NCI-H1436 (cell line): ENCODE data around the gene ARPC1A.
"Not testable (repeated sequence)": the region's sequence is repeated elsewhere in the genome, so short reads cannot be mapped to it uniquely, and the experiment has no call there.

Experiments
- DNase-seq: peaks from one replicate; lab custom pipeline; 2025; lab: John Stamatoyannopoulos, UW

ARPC1A gene

DNA sequence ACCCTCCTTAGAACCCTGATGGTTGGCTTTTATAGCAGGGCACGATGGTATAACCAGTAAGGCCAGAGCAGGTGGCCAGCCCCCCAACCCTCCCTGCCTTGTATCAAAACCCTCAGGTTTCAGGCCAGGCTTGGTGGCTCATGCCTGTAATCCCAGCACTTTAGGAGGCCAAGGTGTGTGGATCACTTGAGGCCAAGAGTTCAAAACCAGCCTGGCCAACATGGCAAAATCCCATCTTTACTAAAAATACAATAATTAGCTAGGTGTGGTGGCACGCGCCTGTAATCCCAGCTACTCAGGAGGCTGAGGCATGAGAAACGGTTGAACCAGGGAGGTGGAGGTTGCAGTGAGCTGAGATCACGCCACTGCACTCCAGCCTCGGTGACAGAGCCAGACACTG, 3.0 kb upstream of the ARPC1A start:
- not testable (repeated sequence) for DNase-seq

DNA sequence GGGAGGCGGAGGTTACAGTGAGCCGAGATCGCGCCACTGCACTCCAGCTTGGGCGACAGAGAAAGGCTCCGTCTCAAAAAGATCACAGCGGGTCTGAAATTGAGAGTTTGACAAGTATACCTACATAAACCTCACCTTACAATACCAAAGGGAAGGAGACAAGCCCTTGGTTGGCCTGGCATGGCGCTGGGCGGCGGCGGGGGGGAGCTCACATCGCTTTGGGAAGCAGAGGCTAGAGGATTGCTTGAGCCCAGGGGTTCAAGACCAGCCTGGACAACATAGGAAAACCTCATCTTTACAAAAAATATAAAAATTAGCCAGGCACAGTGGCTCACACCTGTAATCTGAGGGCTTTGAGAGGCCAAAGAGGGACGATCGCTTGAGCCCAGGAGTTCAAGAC, 1.1 kb upstream of the ARPC1A start:
- no peak for DNase-seq

DNA sequence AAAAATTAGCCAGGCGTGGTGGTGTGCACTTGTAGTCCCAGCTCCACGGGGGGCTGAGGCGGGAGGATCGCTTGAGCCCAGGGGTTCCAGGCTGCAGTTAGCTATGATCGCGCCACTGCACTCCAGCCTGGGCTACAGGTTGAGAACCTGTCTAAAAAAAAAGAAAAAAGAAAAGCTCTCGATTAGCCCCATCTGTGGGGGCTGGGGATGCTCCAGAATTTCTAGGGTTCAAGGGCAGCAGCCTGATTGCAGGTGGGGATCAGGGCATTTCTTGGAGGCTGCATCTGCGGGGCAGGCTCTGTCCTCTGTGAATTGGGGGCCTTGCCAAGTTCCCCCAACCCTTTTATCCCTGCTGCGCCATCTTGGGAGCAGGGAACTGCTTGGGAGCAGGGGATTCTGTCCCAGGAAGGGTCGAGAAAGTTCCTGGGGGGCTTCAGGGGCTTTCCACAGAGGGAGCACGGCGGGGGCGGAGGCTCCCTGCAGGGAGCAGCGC, 651 bp upstream of the ARPC1A start:
- no peak for DNase-seq

DNA sequence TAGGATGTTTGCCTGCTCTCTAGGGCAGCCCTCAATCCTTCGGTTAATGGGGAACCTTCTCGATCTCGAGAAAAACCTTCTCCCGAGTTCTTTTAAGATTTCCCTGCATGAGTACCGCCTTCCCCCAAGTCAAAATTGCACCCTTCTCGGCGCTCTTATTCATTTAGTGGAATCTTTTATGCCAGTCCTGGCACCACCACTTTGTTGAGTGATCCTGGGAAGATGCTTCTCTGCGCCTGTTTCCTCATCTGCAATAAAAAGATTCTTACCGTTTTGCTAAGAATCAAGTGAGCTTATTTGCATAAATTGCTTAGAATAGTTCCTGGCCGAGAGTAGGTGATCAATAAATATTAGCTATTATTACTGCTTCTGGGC, 697 bp downstream of the ARPC1A start:
- DNase-seq: no peak

DNA sequence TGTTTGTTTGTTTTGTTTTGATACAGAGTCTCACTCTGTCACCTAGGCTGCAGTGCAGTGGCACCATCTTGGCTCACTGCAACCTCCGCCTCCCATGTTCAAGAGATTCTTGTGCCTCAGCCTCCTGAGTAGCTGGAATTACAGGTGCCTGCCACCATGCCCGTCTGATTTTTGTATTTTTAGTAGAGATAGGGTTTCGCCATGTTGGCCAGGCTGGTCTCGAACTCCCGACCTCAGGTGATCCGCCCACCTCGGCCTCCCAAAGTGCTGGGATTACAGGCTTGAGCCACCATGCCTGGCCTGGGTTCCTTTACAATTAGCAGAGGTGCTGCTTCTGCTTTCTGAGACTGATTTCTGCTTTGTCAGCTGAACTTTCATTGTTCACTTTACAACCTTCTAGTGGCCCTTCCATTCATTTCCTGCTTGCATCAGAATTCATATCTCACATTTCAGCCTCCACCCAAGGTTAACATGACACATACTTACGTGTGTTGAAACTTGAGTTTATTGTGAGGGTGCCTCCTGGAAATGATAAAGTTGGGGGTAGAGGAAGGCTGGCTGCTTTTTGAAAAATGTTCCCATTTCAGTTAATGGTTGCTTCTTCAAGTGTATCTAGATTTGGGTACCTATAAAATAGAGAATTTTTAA, 4.7 kb downstream of the ARPC1A start:
- DNase-seq: not testable (repeated sequence)

DNA sequence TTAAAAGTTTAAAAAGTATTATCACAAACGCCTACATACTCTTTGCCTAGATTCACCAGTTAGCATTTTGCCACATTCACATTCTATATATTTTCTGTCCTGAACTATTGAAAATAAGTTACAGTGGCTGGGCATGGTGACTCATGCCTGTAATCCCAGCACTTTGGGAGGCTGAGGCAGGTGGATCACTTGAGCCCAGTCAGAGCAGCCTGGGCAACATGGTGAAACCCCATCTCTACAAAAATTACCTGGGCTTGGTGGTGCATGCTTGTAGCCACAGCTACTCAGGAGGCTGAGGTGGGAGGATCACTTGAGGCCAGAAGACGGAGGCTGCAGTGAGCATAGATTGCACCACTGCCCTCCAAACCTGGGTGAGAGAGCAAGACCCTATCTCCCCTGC, 5.3 kb downstream of the ARPC1A start:
- DNase-seq: no peak

DNA sequence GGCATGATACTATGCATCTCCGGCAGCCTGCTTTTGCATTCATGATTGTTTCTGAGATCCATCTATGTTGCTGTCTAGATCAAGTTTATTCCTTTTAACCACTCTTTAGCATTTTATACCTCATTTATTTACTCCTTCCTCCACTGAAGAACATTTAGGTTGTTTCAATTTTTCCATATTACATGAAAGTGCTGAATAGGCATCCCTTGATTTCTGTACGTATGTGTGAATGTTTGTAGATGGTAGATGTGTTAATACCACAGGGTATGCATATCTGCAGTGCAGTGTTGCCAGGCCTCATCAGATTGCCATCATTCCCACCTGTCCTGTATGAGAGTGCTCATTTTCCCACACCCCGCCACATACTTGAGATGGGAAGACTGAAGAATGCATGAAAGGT, 13.9 kb downstream of the ARPC1A start:
- DNase-seq: no peak

DNA sequence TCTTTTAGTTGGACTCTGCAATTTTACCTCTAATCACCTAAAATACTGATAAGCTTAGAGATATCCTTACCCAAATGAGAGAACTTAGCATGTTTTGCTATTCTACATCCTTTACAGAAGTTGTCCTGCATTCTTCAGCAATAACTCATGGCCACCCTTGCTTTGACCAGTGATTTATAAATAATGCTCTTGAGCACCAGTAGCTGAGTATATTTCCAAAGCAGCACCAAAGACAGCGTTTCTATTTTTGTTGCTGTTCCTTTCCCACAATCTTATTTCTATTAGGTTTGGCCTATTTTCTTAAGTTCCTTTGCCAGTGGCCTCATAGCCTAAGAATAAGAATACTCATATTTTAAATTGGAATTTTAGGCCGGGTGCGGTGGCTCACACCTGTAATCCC, 15.0 kb downstream of the ARPC1A start:
- no peak for DNase-seq

DNA sequence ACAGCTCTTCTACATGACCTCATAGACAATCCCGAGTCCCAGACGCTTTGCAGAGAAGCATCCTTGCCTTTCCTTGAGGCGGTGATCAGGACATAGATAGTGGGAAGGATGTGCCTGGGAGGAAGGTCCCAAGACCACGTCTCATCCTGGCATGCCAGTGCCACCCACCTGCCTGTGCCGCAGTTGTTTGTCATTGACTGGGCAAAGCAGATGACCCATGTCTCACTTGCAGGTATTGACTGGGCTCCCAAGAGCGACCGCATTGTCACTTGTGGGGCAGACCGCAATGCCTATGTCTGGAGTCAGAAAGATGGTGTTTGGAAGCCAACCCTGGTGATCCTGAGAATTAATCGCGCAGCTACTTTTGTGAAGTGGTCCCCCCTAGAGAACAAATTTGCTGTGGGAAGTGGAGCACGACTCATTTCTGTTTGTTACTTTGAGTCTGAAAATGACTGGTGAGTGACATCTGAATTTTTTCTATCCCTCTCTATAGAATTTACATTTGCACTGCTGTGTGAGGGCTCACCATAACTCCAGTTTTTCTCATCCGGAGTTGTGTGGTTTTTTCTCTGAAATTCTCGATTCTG, 18.5 kb downstream of the ARPC1A start:
- DNase-seq: no peak

DNA sequence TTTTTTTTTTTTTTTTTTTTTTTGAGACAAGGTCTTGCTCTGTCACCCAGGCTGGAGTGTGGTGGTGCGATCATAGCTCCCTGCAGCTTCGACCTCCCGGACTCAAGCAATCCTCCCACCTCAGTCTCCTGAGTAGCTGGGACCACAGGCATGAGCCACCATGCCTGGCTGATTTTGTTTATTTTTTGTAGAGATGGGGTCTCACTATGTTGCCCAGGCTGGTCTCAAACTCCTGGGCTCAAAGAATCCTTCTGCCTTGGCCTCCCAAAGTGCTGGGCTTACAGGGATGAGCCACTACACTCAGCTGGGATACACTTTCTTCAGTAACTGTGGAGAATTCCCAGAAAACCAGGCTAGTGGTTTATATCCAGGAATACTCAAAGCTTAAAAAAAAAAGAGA, 24.9 kb downstream of the ARPC1A start:
- DNase-seq: not testable (repeated sequence)

DNA sequence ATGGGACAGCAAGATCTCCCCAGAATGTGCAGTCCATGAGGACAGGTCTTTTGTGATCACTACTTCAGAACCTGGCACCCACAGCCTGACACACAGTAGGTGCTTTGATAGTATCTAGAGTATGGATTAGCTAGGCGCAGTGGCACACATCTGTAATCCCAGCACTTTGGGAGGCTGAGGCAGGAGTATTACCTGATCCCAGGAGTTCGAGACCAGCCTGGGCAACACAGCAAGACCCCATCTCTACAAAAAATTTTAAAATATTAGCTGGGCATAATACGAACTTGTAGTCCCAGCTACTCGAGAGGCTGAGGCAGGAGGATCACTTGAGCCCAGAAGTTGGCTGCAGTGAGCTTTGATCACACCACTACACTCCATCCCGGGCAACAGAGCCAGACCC, 26.5 kb downstream of the ARPC1A start:
- no peak for DNase-seq

DNA sequence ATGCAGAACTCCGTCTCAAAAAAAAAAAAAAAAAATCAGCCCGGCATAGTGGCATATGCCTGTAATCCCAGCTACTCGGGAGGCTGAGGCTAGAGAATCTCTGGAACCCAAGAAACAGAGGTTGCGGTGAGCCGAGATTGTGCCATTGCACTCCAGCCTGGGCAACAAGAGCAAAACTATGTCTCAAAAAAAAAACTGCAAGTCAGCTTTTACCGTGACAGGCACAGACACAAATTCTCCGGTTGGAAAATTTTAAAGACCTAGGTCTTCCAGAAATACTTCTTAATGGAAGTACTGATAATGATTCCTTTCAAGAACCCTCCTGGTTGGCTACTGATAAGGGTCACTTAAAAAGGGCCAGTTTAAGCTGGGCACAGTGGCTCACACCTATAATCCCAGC, 29.4 kb downstream of the ARPC1A start:
- DNase-seq: no peak

DNA sequence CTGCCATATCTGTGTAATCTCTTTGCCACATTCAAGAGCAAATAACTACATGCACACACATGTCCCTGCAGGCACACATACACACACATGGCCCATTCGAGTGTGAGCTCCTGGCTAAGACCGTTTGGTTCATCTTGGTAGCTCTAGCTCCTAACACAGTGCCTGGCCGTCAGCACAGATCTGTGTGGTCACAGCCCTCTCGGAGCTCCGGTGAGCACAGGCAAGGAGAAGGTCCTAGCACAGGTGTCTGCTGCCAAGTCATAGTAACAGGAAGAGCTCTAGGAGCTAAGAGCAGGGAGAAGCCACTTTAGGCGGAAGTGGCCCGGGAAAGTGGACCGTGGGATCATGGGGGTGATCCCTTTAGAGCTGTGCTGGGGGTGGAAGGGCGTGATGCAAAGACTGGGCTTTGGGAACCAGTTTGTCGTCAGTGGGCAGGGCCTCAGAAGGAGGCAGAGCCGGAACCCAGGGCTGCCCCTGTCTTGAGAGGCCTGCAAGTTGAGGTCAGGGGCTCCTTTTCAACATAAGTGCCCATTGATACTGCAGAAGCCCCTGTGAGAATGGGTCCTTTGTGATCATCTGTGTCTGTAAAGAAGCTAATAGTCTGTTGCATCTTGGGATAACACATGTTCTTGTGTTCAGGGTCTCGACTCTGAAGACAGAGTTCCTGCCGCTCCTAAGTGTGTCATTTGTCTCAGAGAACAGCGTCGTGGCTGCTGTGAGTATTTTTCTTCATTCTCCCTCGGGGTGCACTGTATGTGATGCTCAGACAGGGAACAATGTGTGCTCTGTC, 32.2 kb downstream of the ARPC1A start:
- DNase-seq: no peak

DNA sequence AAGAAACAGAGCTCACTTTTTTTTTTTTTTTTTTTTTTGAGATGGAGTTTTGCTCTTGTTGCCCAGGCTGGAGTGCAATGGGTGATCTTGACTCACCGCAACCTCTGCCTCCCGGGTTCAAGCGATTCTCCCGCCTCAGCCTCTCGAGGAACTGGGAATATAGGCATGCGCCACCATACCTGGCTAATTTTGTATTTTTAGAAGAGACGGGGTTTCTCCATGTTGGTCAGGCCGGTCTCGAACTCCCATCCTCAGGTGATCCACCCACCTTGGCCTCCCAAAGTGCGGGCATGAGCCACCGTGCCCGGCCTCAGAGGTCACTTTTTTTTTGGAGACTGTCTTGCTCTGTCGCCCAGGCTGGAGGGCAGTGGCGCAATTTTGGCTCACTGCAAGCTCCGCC, 32.8 kb downstream of the ARPC1A start:
- DNase-seq: not testable (repeated sequence)

DNA sequence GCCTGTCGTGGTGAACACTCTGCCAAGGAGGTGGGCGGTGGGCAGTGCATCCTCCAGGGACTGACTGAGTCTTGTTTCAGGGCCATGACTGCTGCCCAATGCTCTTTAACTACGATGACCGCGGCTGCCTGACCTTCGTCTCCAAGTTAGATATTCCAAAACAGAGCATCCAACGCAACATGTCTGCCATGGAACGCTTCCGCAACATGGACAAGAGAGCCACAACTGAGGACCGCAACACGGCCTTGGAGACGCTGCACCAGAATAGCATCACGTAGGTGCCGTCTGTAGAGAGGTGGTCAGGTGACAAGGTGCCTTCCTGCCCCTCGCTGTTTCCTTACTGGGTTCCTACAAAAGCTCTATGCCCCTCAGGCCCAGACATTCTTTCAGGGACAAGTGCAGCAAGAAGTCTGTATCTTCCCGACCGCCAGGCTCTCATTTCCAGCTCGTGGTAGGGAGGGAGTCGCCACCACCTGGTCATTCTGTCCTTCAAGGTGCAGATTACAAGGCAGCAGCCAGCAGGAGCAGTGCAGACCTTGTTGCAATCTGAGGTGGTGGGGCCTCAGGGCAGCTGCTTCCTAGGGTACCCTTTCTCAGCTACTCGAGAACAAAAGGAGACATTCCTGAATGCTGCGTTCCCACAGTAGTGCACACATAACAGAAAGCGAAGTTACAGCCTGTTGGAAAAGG, 33.9 kb downstream of the ARPC1A start:
- no peak for DNase-seq

DNA sequence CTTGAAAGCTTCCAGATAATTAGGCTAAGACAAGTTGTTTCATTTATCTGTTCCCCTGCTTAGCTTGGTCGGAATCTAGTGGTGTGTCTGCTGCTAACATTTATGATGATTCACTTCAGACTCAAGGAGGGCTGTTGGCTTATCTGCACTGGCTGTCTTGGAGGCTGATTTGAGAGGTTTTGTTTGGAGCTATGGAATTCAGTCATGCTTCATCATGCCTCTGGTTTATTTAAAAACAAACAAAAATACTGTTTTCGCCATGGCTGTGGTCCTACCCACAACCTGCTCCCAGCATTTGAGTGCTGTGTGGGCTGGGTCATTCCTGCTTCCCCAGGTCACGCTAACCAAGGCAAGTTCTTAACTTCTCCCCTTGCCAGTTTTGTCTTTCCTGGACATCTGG, 37.1 kb downstream of the ARPC1A start:
- DNase-seq: no peak

DNA sequence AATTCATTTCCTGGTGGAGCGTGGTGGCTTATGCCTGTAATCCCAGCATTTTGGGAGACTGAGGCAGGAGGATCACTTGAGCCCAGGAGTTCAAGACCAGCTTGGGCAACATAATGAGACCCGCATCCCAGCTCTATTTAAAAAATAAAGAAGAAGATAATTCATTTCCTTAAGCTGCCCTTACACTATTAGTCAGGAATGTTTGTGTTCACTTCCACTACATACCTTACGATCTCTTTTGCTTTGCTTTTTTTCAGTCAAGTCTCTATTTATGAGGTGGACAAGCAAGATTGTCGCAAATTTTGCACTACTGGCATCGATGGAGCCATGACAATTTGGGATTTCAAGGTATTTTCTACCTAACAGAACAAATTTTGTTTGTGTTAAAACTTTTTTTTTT, 37.6 kb downstream of the ARPC1A start:
- no peak for DNase-seq

DNA sequence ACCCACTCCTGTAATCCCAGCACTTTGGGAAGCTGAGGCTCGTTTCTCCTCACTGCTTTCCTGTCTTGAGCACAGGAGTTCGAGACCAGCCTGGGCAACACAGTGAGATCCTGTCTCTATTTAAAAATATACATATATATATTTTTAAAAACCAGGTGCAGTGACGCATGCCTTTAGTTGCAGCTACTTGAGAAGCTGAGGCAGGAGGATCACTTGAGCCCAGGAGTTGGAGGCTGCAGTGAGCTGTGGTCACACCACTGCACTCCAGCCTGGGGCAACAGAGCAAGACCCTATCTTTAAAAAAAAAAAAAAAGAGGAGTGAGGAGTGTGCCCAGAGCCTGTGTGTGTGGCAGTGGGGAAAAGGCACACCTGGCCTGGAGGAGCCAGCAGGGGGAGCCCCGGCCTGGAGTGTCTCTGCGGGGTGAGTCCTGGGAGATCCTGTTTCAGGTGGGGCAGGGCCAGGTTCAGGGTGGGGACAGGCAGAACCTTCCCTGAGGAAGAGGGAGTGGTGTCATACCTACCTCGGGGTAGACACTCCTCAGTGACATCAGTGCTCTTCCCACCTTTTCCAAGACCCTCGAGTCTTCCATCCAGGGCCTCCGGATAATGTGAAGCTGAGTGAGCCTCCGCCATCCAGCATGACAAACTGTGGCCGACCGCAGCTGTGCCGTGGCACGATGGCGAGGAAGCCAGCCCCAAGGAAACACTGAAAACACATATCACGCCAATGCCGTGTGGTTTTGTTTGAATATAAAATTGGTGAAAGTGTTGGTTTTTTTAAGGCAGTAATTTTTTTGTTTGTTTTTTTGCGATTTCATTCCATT, 39.8 kb downstream of the ARPC1A start:
- no peak for DNase-seq

DNA sequence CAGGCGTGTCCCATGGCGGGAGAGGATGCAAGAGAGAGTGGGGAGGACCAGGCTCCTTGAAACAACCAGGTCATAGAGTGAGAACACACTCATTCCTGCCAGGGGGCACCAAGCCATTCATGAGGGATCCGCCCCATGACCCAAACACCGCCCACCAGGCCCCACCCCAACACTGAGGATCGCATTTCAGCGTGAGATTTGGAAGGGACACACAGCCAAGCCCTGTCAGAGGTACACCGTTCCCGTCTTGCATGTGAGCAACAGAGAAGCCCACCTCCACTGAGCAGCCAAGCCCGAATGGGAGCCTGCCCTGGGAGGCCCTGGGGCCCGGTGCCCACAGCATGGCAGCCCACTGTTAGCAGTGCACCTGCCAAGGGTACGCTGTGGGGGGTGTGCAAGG, 40.9 kb downstream of the ARPC1A start:
- no peak for DNase-seq

DNA sequence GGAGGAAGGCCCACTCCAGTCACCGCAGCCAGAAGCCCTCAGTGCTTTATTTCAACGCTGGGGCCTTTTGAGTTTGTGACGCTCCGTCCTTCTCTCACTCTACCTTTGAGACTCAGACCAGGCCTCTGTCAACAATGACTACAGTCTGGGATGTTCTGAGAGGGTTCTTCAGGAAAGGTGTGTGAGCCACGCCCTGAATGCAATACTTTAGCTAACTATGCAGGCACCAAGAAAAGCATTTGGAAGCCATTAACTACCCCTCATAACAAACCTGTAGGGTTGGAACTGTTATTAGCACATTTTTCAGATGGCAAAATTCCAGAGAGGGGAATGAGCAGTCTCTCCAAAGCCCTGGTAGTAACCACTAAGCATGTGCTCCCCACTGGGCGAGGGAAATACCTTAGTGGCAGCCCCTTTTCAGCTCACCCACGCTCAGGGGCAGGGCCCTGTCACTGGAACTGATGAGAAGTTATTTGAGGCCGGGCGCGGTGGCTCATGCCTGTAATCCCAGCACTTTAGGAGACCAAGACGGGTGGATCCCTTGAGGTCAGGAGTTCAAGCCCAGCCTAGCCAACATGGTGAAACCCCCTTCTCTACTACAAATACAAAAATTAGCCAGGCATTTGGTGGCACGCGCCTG, 43.2 kb downstream of the ARPC1A start:
- DNase-seq: no peak

DNA sequence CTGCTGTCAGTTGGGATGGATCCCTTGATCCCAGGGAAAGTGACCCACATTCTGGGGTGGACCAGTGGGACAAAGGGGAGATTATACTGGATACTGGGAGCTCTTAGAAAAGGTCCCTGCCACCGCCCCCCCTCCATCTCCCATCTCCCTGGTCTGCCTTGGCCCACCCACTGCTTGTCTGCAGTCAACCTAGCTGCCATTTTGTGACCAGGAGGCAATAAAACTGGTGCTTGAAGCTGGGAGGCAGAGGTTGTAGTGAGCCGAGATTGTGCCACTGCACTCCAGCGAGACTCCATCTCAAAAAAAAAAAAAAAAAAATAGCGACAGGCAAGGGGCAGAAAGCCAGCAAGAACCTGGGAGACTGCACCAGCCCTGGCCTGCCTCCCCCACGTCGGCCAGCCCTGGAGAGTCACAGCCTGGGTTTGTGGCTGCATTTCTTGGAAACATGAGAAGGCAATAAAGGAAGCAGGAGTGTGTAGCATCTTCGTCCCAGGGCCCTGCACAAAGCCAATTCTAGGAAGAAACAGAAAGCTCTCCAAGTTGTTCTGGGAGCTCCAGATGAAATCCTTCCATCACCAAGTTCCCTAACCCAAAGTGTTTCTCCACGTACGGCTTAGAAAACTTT, 44.2 kb downstream of the ARPC1A start:
- DNase-seq: no peak
